Spleen (tissue), 11 donors: ENCODE results near the gene PPCDC. TPM values are rescaled to one million over a fixed set of nuclear protein-coding genes. Genes with fewer than 3 reads are reported as not detected.

Source experiments
- DNase-seq: peaks from one replicate; pipeline ENCODE4 v3.0.0-alpha.2; 2020
- H3K27ac ChIP-seq, 8 donors: fragments of 200-600 bp; sonication (generic) in 7 of 8; 1 replicate in 4 of 8; 2 replicates in 4 of 8; pipeline versions ENCODE4 v1.5.0 to v1.8.0; 2016 to 2021; ENCODE audit warnings: inconsistent platforms in 4 of 8, mild to moderate bottlenecking in 4 of 8, moderate library complexity in 1 of 8
- H3K27me3 ChIP-seq, 7 donors: fragments of 200-600 bp; sonication (generic) in 6 of 7; replicated peaks in 1 of 7; 1 replicate in 4 of 7; 2 replicates in 3 of 7; pipeline versions ENCODE4 v1.5.0 to v1.8.0; 2016 to 2021; ENCODE audit warnings: inconsistent platforms in 3 of 7, mild to moderate bottlenecking in 1 of 7
- H3K36me3 ChIP-seq, 6 donors: fragments of 200-600 bp; sonication (generic) in 5 of 6; 1 replicate in 4 of 6; 2 replicates in 2 of 6; pipeline versions ENCODE4 v1.5.0 to v1.8.0; 2016 to 2021; ENCODE audit warnings: inconsistent platforms in 2 of 6
- H3K4me1 ChIP-seq, 6 donors: fragments of 200-600 bp; sonication (generic) in 5 of 6; 1 replicate in 3 of 6; 2 replicates in 3 of 6; pipeline versions ENCODE4 v1.5.0 to v1.8.0; 2016 to 2021; ENCODE audit warnings: inconsistent platforms in 3 of 6
- H3K4me3 ChIP-seq, 8 donors: fragments of 200-600 bp; sonication (generic) in 7 of 8; 1 replicate in 4 of 8; 2 replicates in 4 of 8; pipeline versions ENCODE4 v1.5.0 to v1.8.0; 2016 to 2021; ENCODE audit warnings: inconsistent platforms in 4 of 8, mild to moderate bottlenecking in 4 of 8, moderate library complexity in 2 of 8
- H3K9me3 ChIP-seq, 8 donors: fragments of 200-600 bp; sonication (generic) in 7 of 8; 1 replicate in 4 of 8; 2 replicates in 4 of 8; pipeline versions ENCODE4 v1.5.0 to v1.8.0; 2016 to 2021; ENCODE audit warnings: inconsistent platforms in 4 of 8
- POLR2A ChIP-seq, 3 donors: fragments of 450-650 bp; IDR thresholded peaks; one replicate each; pipeline ENCODE4 v1.5.1; 2017; ENCODE audit warnings: antibody characterized with exemption in 3 of 3, mild to moderate bottlenecking in 1 of 3
- POLR2AphosphoS5 ChIP-seq, 3 donors: sonication (generic); formaldehyde crosslinking; IDR thresholded peaks; one replicate each; pipeline ENCODE4 v1.5.1; 2017; ENCODE audit warnings: antibody characterized with exemption in 3 of 3
- WGBS, 5 donors: extraction: QIAGEN DNeasy Blood & Tissue Kit in 3 of 5; methylation state at CpG; one replicate each; pipeline versions ENCODE4 v1.1.5 to v1.1.7; 2013 to 2018; 5-methylcytosine and 5-hydroxymethylcytosine counted together
- intact Hi-C: fragments of 100-400 bp; cut with DNase I; formaldehyde crosslinking; loops from one replicate; pipeline ENCODE4 v1.15.0; 2023; ENCODE audit warnings: low total_unique reads
- polyA plus RNA-seq, 3 donors: library from polyadenylated mRNA; stranded (reverse); fragments of 200-250 nt; gene quantifications; one replicate each; pipeline ENCODE4 v1.2.1, GENCODE V29; 2013
- total RNA-seq, 7 donors: library from RNA; depleted of rRNA in 3 of 7; stranded (reverse); fragments of >200 nt in 3 of 7; fragmentation: NEBNext Ultra II Directional in 4 of 7; extraction: Animal tissue kit (Norgen Biotek cat#: 25700) in 4 of 7; gene quantifications; one replicate each; pipeline versions ENCODE4 v1.1.0 to v1.2.1, GENCODE V29; 2016 to 2021
- TF ChIP-seq, protein P1 (sequence below), 11 experiments: fragments of 200-600 bp in 7 of 11; fragments of 450-650 bp in 4 of 11; sonication (generic) in 4 of 11; IDR thresholded peaks in 8 of 11; conservative IDR thresholded peaks in 3 of 11; 1 replicate in 7 of 11; 2 replicates in 4 of 11; pipeline versions ENCODE4 v1.4.0 to v1.8.0; 2016 to 2021; ENCODE audit warnings: antibody characterized with exemption in 11 of 11, inconsistent platforms in 4 of 11, mild to moderate bottlenecking in 1 of 11
- donor health status: healthy with polysubstance abuse.
- donor health status: DM: no; HTN: no; CAD: no; lungs with moderate emphysema.
- donor health status: DM: no; HTN: no; CAD: no.
- donor health status: Bipolar disorder and iron deficiency.
- donor health status: healthy.
- donor health status: DM: no; HTN: no; CAD: no.
- donor health status: DM: yes; HTN: yes; CAD: no.

PPCDC gene
- total and polyA plus RNA-seq, 10 donors = 13.8 to 29.0 (median 22.2) TPM

GRCh38 chr15:75044258-75044878 is 21.0 kb downstream of the PPCDC start:
- peaks cover 0 to 20% (median 0%) of the 10 kb centered on the region in 6 donors for H3K36me3 ChIP-seq
- DNase-seq = no peak
- 80 to 86% (median 81%) methylated on average over 14 of the region's 14 CpGs for WGBS, 5 donors
- peak overlapping the region; percentile 72 to 97 (median 94) for H3K27ac ChIP-seq
- TF ChIP-seq POLR2AphosphoS5 (IDR thresholded peaks at IDR 0.05) = no peak
- TF ChIP-seq, protein P1, sequence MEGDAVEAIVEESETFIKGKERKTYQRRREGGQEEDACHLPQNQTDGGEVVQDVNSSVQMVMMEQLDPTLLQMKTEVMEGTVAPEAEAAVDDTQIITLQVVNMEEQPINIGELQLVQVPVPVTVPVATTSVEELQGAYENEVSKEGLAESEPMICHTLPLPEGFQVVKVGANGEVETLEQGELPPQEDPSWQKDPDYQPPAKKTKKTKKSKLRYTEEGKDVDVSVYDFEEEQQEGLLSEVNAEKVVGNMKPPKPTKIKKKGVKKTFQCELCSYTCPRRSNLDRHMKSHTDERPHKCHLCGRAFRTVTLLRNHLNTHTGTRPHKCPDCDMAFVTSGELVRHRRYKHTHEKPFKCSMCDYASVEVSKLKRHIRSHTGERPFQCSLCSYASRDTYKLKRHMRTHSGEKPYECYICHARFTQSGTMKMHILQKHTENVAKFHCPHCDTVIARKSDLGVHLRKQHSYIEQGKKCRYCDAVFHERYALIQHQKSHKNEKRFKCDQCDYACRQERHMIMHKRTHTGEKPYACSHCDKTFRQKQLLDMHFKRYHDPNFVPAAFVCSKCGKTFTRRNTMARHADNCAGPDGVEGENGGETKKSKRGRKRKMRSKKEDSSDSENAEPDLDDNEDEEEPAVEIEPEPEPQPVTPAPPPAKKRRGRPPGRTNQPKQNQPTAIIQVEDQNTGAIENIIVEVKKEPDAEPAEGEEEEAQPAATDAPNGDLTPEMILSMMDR (IDR thresholded peaks at IDR 0.05 in 8 of 11, conservative IDR thresholded peaks at IDR 0.05 in 3 of 11) = no peak
- TF ChIP-seq POLR2A (IDR thresholded peaks at IDR 0.05) = no peak
- H3K4me3 ChIP-seq = peak overlapping the region in 3 of 8 donors; percentile 11 to 61 (median 13)
- peaks cover 60 to 90% (median 73%) of the 10 kb centered on the region in 6 donors for H3K4me1 ChIP-seq
- intact Hi-C loops = loop anchor here (5.0 kb wide), 1 partner anchor 158 kb away; the partner anchor contains the start of gene C15orf39
- H3K9me3 ChIP-seq = no peaks in the 10 kb centered on the region
- H3K27me3 ChIP-seq = no peaks in the 10 kb centered on the region

- no peak for DNase-seq
- Histone ChIP-seq H3K4me1 (peaks cover 60 to 95% (median 78%) of the 10 kb centered on the region in 6 donors), H3K9me3 (no peaks in the 10 kb centered on the region), H3K4me3 (peak overlapping the region in 1 of 8 donors; percentile 57), H3K27me3 (no peaks in the 10 kb centered on the region), H3K27ac (peak overlapping the region; percentile 72 to 97 (median 93)), H3K36me3 (peaks cover 0 to 30% (median 0%) of the 10 kb centered on the region in 6 donors)
- TF ChIP-seq POLR2A (IDR thresholded peaks at IDR 0.05) (no peak), POLR2AphosphoS5 (IDR thresholded peaks at IDR 0.05) (no peak)
- TF ChIP-seq, protein P1 (IDR thresholded peaks at IDR 0.05 in 8 of 11, conservative IDR thresholded peaks at IDR 0.05 in 3 of 11) = no peak
- WGBS, 5 donors = 87 to 100% (median 92%) methylated on average over 6 of the region's 6 CpGs
- intact Hi-C loops = no loop called here
Observed at GRCh38 chr15:75045332-75046015, 22.1 kb downstream of the PPCDC start.

- TF ChIP-seq, protein P1 (IDR thresholded peaks at IDR 0.05 in 8 of 11, conservative IDR thresholded peaks at IDR 0.05 in 3 of 11) = no peak
- TF ChIP-seq POLR2AphosphoS5 (IDR thresholded peaks at IDR 0.05) (peak in 1 of 3 donors; percentile 13), POLR2A (IDR thresholded peaks at IDR 0.05) (no peak)
- peaks cover 45 to 88% (median 66%) of the 10 kb centered on the region in 6 donors for H3K4me1 ChIP-seq
- peak overlapping the region in 5 of 8 donors; percentile 82 to 97 (median 95) for H3K27ac ChIP-seq
- intact Hi-C loops = no loop called here
- H3K36me3 ChIP-seq = peaks cover 0 to 31% (median 0%) of the 10 kb centered on the region in 6 donors
- WGBS, 5 donors = 94 to 99% (median 96%) methylated on average over 9 to 10 of the region's 10 CpGs
- no peaks in the 10 kb centered on the region for H3K27me3 ChIP-seq
- H3K9me3 ChIP-seq = no peaks in the 10 kb centered on the region
- no peak for DNase-seq
- H3K4me3 ChIP-seq = no peak overlapping the region
Observed at GRCh38 chr15:75048394-75048793, 25.0 kb downstream of the PPCDC start.

GRCh38 chr15:75049392-75049791 is 26.0 kb downstream of the PPCDC start:
- Histone ChIP-seq H3K4me3 (no peak overlapping the region), H3K9me3 (no peaks in the 10 kb centered on the region), H3K27me3 (no peaks in the 10 kb centered on the region), H3K4me1 (peaks cover 37 to 78% (median 57%) of the 10 kb centered on the region in 6 donors), H3K36me3 (peaks cover 0 to 27% (median 0%) of the 10 kb centered on the region in 6 donors), H3K27ac (peak overlapping the region in 2 of 8 donors; percentile 9 to 97)
- TF ChIP-seq POLR2A (IDR thresholded peaks at IDR 0.05) (no peak), POLR2AphosphoS5 (IDR thresholded peaks at IDR 0.05) (no peak)
- TF ChIP-seq, protein P1 (IDR thresholded peaks at IDR 0.05 in 8 of 11, conservative IDR thresholded peaks at IDR 0.05 in 3 of 11) = no peak
- WGBS, 5 donors = 55 to 63% (median 61%) methylated on average over 6 to 11 of the region's 11 CpGs
- DNase-seq = no peak
- intact Hi-C loops = no loop called here
